Measurements from ENCODE around the gene ASAP2.

Gene ASAP2

DNA sequence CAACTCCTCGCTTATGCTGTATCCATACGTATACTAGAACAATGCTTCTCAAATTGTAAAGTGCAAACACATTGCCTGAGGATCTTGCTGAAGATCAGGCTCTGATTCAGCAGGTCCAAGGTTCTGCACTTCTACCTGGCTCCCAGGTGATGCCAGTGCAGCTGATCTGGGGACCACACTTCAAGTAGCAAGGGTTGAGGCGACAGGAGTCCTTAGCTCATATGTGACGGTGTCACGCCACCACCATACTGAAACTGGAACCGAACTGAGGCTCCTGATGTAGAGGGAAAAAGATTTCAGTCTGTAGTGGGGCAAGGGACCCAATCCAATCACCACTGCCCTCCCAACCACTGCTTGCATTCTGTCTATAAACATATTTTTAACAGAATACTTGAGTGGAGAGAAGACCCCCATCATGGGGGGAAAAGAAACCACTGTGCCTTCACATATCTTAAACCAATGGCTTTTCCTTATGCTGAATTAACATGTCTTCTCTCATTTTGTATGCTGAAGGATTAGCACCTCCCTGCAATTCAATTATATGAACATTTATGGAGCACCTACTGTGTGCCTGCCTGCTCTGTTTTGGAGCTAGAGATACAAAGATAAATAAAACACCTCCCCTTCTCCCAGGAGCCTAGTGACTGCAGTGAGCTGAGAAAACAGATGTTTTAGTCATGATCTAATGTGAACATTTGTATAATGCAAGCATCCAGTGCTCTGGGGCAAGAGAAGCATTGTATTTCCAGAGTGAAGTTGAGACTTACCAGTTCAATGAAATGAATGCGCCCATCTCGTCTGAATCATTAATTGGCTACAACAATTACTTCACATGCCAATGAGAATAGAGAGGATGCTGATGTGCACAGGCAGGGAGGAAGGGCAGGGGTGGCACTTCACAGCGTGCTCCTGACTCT is 6.6 kb upstream of the ASAP2 start:
- no peak overlapping the region for H3K4me3 ChIP-seq (ENCODE audit: low read depth, low read length)
- TF ChIP-seq, protein P1, sequence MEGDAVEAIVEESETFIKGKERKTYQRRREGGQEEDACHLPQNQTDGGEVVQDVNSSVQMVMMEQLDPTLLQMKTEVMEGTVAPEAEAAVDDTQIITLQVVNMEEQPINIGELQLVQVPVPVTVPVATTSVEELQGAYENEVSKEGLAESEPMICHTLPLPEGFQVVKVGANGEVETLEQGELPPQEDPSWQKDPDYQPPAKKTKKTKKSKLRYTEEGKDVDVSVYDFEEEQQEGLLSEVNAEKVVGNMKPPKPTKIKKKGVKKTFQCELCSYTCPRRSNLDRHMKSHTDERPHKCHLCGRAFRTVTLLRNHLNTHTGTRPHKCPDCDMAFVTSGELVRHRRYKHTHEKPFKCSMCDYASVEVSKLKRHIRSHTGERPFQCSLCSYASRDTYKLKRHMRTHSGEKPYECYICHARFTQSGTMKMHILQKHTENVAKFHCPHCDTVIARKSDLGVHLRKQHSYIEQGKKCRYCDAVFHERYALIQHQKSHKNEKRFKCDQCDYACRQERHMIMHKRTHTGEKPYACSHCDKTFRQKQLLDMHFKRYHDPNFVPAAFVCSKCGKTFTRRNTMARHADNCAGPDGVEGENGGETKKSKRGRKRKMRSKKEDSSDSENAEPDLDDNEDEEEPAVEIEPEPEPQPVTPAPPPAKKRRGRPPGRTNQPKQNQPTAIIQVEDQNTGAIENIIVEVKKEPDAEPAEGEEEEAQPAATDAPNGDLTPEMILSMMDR (IDR thresholded peaks at IDR 0.05; ENCODE audit: borderline replicate concordance, insufficient read depth, low read depth, low read length), result no peak

DNA sequence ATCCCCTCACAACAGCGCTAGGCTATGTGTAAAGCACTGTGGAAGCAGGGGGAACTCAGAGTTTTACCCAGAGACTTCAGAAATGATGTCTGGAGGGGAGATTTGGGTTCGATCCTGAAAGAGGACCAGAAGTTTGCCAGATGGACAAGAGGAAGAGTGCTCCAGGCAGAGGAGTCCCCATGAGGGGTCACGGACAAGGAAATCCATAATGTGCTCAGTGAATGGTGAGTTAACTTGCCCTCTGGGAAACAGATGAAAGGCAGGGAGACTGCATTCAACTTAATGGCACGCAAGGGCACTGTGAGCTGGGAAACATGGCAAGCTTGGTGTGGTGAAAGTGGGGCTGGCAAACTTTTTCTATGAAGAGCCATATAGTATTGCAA is 6.0 kb upstream of the ASAP2 start:
- TF ChIP-seq, protein P1 (IDR thresholded peaks at IDR 0.05; ENCODE audit: borderline replicate concordance, insufficient read depth, low read depth, low read length), result no peak
- H3K4me3 ChIP-seq (ENCODE audit: low read depth, low read length), result no peak overlapping the region

DNA sequence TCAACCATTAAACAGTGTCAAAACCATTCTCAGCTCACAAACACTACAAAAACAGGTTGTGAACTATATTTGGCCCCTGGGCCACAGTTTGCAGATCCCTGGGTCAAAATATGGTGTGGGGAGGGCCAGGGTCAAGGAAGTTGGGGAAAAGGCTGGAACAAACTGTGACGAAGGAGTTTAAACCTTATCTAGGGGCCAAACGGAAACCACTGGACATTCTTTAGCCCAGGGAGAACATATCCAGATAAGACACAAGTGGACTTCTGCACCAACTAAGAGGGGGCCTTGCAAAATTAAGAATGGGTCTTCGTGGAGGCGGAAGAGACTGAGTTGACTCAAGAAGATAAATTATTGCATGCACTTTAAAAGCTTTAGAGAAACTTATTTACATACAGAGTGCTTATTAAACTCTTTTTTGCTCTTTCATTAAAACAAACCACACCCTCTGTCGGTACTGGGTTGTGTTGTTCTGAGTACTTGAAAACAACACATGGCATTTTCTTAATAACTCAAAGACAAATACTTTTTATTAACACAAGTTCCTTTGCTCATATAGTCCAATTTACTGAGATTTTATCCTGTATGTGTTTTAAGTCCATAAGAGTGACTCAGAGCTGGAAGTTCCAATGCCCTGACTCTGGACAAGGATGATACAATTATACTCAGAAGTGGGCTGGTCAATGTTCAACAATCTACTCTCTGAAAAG is 5.3 kb upstream of the ASAP2 start:
- TF ChIP-seq, protein P1 (IDR thresholded peaks at IDR 0.05; ENCODE audit: borderline replicate concordance, insufficient read depth, low read depth, low read length), result no peak

DNA sequence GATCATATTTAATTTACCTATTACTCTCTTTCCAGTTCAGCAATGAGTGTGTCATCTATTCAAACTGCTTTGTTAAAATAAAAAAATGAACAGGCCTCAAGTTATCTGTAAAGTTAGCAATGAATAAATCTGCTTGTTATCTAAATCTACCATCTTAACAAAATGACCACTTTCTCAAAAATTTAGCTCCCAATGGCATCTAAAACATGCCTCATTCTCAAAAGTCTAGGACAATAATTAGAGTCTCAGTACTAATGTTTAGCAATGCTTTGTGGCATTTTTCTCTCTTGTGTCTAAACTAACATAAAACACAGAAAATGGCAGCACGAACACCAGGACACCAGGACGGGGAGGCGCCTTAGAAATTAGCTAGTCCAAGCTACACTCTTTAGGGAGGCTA is 3.6 kb upstream of the ASAP2 start:
- TF ChIP-seq, protein P1 (IDR thresholded peaks at IDR 0.05; ENCODE audit: borderline replicate concordance, insufficient read depth, low read depth, low read length), result no peak
- H3K4me3 ChIP-seq (ENCODE audit: low read depth, low read length), result no peak overlapping the region

More for the DNA sequence above, 5.3 kb upstream of the ASAP2 start:
- no peak overlapping the region for H3K4me3 ChIP-seq (ENCODE audit: low read depth, low read length)

DNA sequence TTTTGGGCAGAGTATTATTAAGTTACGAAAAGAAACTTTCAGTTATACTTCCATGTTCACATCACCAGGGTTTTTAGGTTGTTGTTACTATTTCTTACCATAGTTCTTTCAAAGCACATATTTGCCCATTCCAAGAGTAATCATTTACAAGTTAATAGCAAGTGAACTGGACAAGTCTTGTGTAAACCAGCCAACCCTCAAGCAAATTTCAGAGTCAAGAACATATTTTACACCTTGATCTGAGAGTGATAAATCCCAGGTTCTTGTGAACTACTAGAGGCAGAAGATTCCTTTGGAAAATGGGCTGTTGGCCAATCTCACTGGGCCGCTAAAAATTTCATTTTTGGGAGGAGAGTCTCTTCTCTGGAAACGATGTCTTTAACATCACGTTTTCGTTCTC is 2.7 kb upstream of the ASAP2 start:
- H3K4me3 ChIP-seq (ENCODE audit: low read depth, low read length), result no peak overlapping the region
- TF ChIP-seq, protein P1 (IDR thresholded peaks at IDR 0.05; ENCODE audit: borderline replicate concordance, insufficient read depth, low read depth, low read length), result no peak

DNA sequence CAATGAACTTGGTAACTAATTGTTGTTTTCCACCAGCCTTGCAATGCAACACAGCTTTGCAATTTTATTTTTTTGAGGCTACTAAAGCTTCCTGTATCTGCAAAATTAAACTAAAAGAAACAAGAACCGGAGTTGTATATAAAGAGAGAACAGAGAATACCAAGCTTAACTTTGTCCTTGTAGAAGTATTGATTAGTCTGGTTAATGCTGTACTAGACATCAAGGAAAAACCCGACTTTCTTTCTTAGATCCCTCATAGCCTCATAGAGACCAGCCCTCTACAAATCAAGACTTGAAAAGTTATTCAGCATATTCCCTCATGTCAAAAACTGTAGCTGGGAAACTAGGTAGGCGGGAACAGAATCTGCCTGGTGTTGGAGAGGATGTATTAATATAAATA is 1.7 kb upstream of the ASAP2 start:
- TF ChIP-seq, protein P1 (IDR thresholded peaks at IDR 0.05; ENCODE audit: borderline replicate concordance, insufficient read depth, low read depth, low read length), result no peak
- no peak overlapping the region for H3K4me3 ChIP-seq (ENCODE audit: low read depth, low read length)

Data from GM12875 (cell line).